IPS-18a (cell line): Measurements from ENCODE around the gene SUCLG1.
"Not testable (repeated sequence)": the region's sequence is repeated elsewhere in the genome, so short reads cannot be mapped to it uniquely, and the experiment has no call there.

ENCODE experiments used
- H3K27ac ChIP-seq: one replicate; pipeline ENCODE4 v1.5.1; 2013; ENCODE audit warnings: low read length
- H3K27me3 ChIP-seq: one replicate; pipeline ENCODE4 v1.6.1; 2013; ENCODE audit warnings: mild to moderate bottlenecking, low read length; ENCODE audit not compliant: control insufficient read depth, insufficient read depth
- H3K36me3 ChIP-seq: one replicate; pipeline ENCODE4 v1.6.1; 2013; ENCODE audit warnings: low read depth, low read length; ENCODE audit not compliant: control insufficient read depth
- H3K4me1 ChIP-seq: one replicate; pipeline ENCODE4 v1.6.1; 2013; ENCODE audit warnings: low read depth, low read length; ENCODE audit not compliant: control insufficient read depth
- H3K4me3 ChIP-seq: one replicate; pipeline ENCODE4 v1.5.1; 2013; ENCODE audit warnings: low read length
- H3K9ac ChIP-seq: one replicate; pipeline ENCODE4 v1.6.1; 2013; ENCODE audit warnings: mild to moderate bottlenecking, low read length, moderate library complexity
- H3K9me3 ChIP-seq: one replicate; pipeline ENCODE4 v1.6.1; 2013; ENCODE audit warnings: low read depth, low read length; ENCODE audit not compliant: control insufficient read depth

The SUCLG1 gene

GRCh38 chr2:84402111-84402510 lies 57.0 kb downstream of the SUCLG1 start:
- H3K27ac ChIP-seq, H3K9me3 ChIP-seq, H3K27me3 ChIP-seq, H3K9ac ChIP-seq, H3K4me1 ChIP-seq, H3K36me3 ChIP-seq, H3K4me3 ChIP-seq: not testable (repeated sequence)

- H3K9me3 ChIP-seq, H3K27me3 ChIP-seq, H3K27ac ChIP-seq, H3K4me3 ChIP-seq, H3K9ac ChIP-seq, H3K36me3 ChIP-seq, H3K4me1 ChIP-seq: not testable (repeated sequence)
These were observed 59.2 kb downstream of the SUCLG1 start for GRCh38 chr2:84399839-84400238.

- Histone ChIP-seq H3K4me1 (no peaks in the 10 kb centered on the region), H3K27ac (no peak overlapping the region), H3K9me3 (no peaks in the 10 kb centered on the region), H3K27me3 (no peaks in the 10 kb centered on the region), H3K4me3 (no peak overlapping the region), H3K36me3 (no peaks in the 10 kb centered on the region), H3K9ac (no peak overlapping the region)
These were observed 63.3 kb downstream of the SUCLG1 start for GRCh38 chr2:84395820-84396219.

GRCh38 chr2:84394628-84395027 lies 64.5 kb downstream of the SUCLG1 start:
- Histone ChIP-seq H3K9ac (no peak overlapping the region), H3K27ac (no peak overlapping the region)

GRCh38 chr2:84393829-84394228 lies 65.3 kb downstream of the SUCLG1 start:
- Histone ChIP-seq H3K9ac (no peak overlapping the region), H3K4me1 (no peaks in the 10 kb centered on the region), H3K27me3 (no peaks in the 10 kb centered on the region), H3K27ac (no peak overlapping the region), H3K4me3 (no peak overlapping the region), H3K36me3 (no peaks in the 10 kb centered on the region), H3K9me3 (no peaks in the 10 kb centered on the region)

More at GRCh38 chr2:84394628-84395027, 64.5 kb downstream of the SUCLG1 start:
- Histone ChIP-seq H3K27me3 (no peaks in the 10 kb centered on the region), H3K4me1 (no peaks in the 10 kb centered on the region), H3K36me3 (no peaks in the 10 kb centered on the region), H3K9me3 (no peaks in the 10 kb centered on the region), H3K4me3 (no peak overlapping the region)

GRCh38 chr2:84389794-84390193 lies 69.3 kb downstream of the SUCLG1 start:
- Histone ChIP-seq H3K9ac (no peak overlapping the region), H3K36me3 (no peaks in the 10 kb centered on the region), H3K9me3 (no peaks in the 10 kb centered on the region), H3K4me1 (no peaks in the 10 kb centered on the region), H3K27ac (no peak overlapping the region), H3K27me3 (no peaks in the 10 kb centered on the region), H3K4me3 (no peak overlapping the region)

GRCh38 chr2:84388921-84389490 lies 70.1 kb downstream of the SUCLG1 start:
- no peaks in the 10 kb centered on the region for H3K36me3 ChIP-seq
- H3K4me3 ChIP-seq = no peak overlapping the region
- H3K27ac ChIP-seq = no peak overlapping the region
- no peaks in the 10 kb centered on the region for H3K9me3 ChIP-seq
- no peak overlapping the region for H3K9ac ChIP-seq
- H3K4me1 ChIP-seq = no peaks in the 10 kb centered on the region
- no peaks in the 10 kb centered on the region for H3K27me3 ChIP-seq

GRCh38 chr2:84388133-84388532 lies 70.9 kb downstream of the SUCLG1 start:
- no peak overlapping the region for H3K4me3 ChIP-seq
- H3K9me3 ChIP-seq = no peaks in the 10 kb centered on the region
- H3K36me3 ChIP-seq = no peaks in the 10 kb centered on the region
- H3K27me3 ChIP-seq = no peaks in the 10 kb centered on the region
- H3K27ac ChIP-seq = no peak overlapping the region
- H3K4me1 ChIP-seq = no peaks in the 10 kb centered on the region
- H3K9ac ChIP-seq = no peak overlapping the region

GRCh38 chr2:84386336-84387040 lies 72.6 kb downstream of the SUCLG1 start:
- Histone ChIP-seq H3K27ac (no peak overlapping the region), H3K36me3 (no peaks in the 10 kb centered on the region), H3K9me3 (no peaks in the 10 kb centered on the region), H3K4me3 (no peak overlapping the region), H3K9ac (no peak overlapping the region), H3K4me1 (no peaks in the 10 kb centered on the region), H3K27me3 (no peaks in the 10 kb centered on the region)

- Histone ChIP-seq H3K9ac (no peak overlapping the region), H3K27me3 (no peaks in the 10 kb centered on the region), H3K4me3 (no peak overlapping the region), H3K36me3 (no peaks in the 10 kb centered on the region), H3K27ac (no peak overlapping the region), H3K4me1 (no peaks in the 10 kb centered on the region), H3K9me3 (no peaks in the 10 kb centered on the region)
These were observed 75.8 kb downstream of the SUCLG1 start for GRCh38 chr2:84383271-84383670.

- H3K36me3 ChIP-seq = no peaks in the 10 kb centered on the region
- H3K27ac ChIP-seq = no peak overlapping the region
- H3K4me1 ChIP-seq = no peaks in the 10 kb centered on the region
- no peak overlapping the region for H3K9ac ChIP-seq
- no peaks in the 10 kb centered on the region for H3K9me3 ChIP-seq
- H3K27me3 ChIP-seq = no peaks in the 10 kb centered on the region
- no peak overlapping the region for H3K4me3 ChIP-seq
These were observed 78.2 kb downstream of the SUCLG1 start for GRCh38 chr2:84380875-84381274.

GRCh38 chr2:84378960-84379359 lies 80.1 kb downstream of the SUCLG1 start:
- no peaks in the 10 kb centered on the region for H3K36me3 ChIP-seq
- H3K9ac ChIP-seq = no peak overlapping the region
- H3K9me3 ChIP-seq = no peaks in the 10 kb centered on the region
- H3K4me1 ChIP-seq = no peaks in the 10 kb centered on the region
- no peak overlapping the region for H3K27ac ChIP-seq
- H3K4me3 ChIP-seq = no peak overlapping the region
- no peaks in the 10 kb centered on the region for H3K27me3 ChIP-seq
